Left lung (tissue), 10 donors: ENCODE results near the gene URM1. TPM values are rescaled to one million over a fixed set of nuclear protein-coding genes. Genes with fewer than 3 reads are reported as not detected.

Source experiments
- ATAC-seq: fragments of 200-7000 bp; cut with Tn5 transposase; one replicate; pipeline ENCODE4 v1.9.1; 2020; ENCODE audit warnings: moderate library complexity
- DNase-seq, 4 donors: peaks; one replicate each; pipeline ENCODE4 v3.0.0-alpha.2; 2013 to 2020
- H3K27ac ChIP-seq, 2 donors: fragments of 200-600 bp; sonication (generic) in 1 of 2; one replicate each; pipeline versions ENCODE4 v1.5.0 to v1.8.0; 2020 to 2021
- H3K27me3 ChIP-seq, 2 donors: fragments of 200-600 bp; sonication (generic) in 1 of 2; one replicate each; pipeline versions ENCODE4 v1.5.0 to v1.8.0; 2020 to 2021
- H3K36me3 ChIP-seq, 2 donors: fragments of 200-600 bp; sonication (generic) in 1 of 2; one replicate each; pipeline versions ENCODE4 v1.5.0 to v1.8.0; 2020 to 2021
- H3K4me1 ChIP-seq, 2 donors: fragments of 200-600 bp; one replicate each; pipeline ENCODE4 v1.8.0; 2021
- H3K4me3 ChIP-seq, 2 donors: fragments of 200-600 bp; sonication (generic) in 1 of 2; one replicate each; pipeline versions ENCODE4 v1.5.0 to v1.8.0; 2020 to 2021; ENCODE audit warnings: mild to moderate bottlenecking in 1 of 2
- H3K9me3 ChIP-seq, 2 donors: fragments of 200-600 bp; sonication (generic) in 1 of 2; one replicate each; pipeline versions ENCODE4 v1.5.0 to v1.8.0; 2020 to 2021
- CTCF ChIP-seq, 2 donors: fragments of 200-600 bp; sonication (generic) in 1 of 2; IDR thresholded peaks; one replicate each; pipeline versions ENCODE4 v1.5.0 to v1.8.0; 2021; ENCODE audit warnings: antibody characterized with exemption in 2 of 2
- intact Hi-C, 2 donors: fragments of 100-400 bp; cut with DNase I; formaldehyde crosslinking; loops; one replicate each; pipeline versions ENCODE4 v1.11.2 to v1.14.2; 2022
- polyA plus RNA-seq, 6 donors: library from polyadenylated mRNA; unstranded; fragments of 120-200 nt; gene quantifications; one replicate each; pipeline ENCODE4 v1.2.1, GENCODE V29; 2013; ENCODE audit not compliant: insufficient read length in 6 of 6
- total RNA-seq, 2 donors: library from RNA; stranded (reverse); fragmentation: NEBNext Ultra II Directional; extraction: Animal tissue kit (Norgen Biotek cat#: 25700); gene quantifications; one replicate each; pipeline ENCODE4 v1.2.1, GENCODE V29; 2021
- donor health status: DM: no; HTN: yes; CAD: no.
- donor health status: DM: no; HTN: no; CAD: no.

URM1 gene
- total and polyA plus RNA-seq, 8 donors: 55.1 to 66.8 (median 59.7) TPM

GRCh38 chr9:128424268-128424780 lies 53.1 kb downstream of the URM1 start:
- no peak overlapping the region for H3K4me3 ChIP-seq
- peaks cover 0 to 28% of the 10 kb centered on the region in 2 donors for H3K27me3 ChIP-seq
- intact Hi-C loops: no loop called here
- H3K36me3 ChIP-seq: no peaks in the 10 kb centered on the region
- H3K9me3 ChIP-seq: no peaks in the 10 kb centered on the region
- ATAC-seq (no peak), DNase-seq (no peak)
- no peak for TF ChIP-seq CTCF (IDR thresholded peaks at IDR 0.05)
- H3K4me1 ChIP-seq: peaks cover 9 to 19% of the 10 kb centered on the region in 2 donors
- no peak overlapping the region for H3K27ac ChIP-seq

DNA sequence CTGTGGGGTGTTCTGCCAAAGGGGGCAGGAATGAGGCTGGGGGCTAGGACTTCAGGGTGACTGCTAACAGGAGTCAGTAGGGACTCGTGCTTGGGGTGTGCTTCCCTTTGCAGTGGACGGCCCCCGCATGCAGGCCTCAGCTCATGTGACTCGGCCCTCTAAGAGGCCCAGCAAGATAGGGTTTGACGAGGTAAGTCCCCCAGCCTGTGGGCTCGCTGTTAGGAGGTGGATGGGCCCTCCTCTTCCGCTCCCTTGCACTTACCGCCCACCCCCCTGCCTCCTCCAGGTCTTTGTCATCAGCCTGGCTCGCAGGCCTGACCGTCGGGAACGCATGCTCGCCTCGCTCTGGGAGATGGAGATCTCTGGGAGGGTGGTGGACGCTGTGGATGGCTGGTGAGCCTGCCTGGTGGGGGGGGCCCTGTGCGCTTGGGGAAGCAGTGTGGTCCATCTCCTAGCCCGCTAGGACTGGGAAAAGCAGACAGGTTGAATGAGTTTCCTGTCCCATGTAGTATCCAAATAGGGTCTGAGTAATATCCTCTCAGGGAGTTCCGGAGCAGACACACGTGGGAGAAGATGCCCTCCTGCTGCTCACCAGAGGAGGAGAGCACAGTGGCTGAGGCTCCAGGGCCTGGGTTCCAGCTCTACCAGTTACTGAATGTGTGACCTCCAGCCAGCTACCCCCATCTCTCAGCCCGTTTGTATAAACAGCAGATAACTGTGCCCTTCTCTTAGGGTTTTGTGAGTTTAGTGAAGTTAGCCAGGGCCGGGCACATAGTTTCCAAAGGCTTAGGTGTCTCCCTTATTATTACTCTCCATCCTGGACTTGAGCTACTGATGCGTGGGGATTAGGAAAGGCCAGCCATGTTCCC lies 57.7 kb downstream of the URM1 start:
- TF ChIP-seq CTCF (IDR thresholded peaks at IDR 0.05): no peak
- H3K4me3 ChIP-seq: no peak overlapping the region
- no peak for ATAC-seq
- H3K36me3 ChIP-seq: no peaks in the 10 kb centered on the region
- H3K9me3 ChIP-seq: no peaks in the 10 kb centered on the region
- H3K27ac ChIP-seq: no peak overlapping the region
- no peaks in the 10 kb centered on the region for H3K4me1 ChIP-seq
- no peak for DNase-seq
- intact Hi-C loops: no loop called here
- H3K27me3 ChIP-seq: no peaks in the 10 kb centered on the region

DNA sequence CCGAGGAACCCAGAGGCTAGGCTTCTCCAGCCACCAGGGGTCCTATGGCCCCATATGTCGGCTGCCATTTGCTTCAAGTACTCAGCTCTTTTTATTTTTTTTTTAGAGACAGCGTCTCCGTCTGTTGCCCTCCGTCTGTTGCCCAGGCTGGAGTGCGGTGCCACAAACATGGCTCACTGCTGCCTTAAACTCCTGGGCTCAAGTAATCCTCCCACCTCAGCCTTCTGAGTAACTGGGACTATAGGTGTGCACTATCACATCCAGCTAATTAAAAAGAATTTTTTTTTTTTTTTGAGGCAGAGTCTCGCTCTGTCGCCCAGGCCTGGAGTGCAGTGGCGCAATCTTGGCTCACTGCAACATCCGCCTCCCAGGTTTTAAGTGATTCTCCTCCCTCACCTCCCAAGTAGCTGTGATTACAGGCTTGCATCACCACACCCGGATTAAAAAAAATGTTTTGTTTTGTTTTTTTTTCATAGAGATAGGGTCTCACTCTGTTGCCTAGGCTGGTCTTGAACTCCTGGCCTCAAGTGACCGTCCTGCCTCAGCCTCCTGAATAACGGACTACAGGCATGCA lies 58.4 kb downstream of the URM1 start:
- intact Hi-C loops: no loop called here
- no peak for ATAC-seq

DNA sequence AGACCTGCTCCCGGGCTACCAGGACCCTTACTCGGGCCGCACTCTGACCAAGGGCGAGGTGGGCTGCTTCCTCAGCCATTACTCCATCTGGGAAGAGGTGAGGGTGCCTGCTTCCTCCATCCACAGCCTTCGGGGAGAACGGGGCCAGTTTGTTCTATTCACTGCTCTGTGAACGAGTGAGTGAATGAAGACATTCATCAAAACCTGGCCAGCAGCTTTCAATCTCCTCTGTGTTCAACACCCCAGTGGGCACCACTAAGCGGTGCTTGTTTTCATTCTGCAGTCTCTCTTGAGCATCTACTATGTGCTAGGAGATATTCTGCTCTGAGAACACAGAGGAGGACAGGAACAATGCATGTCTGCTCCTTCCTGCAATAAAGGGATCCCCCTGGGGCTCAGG lies 60.0 kb downstream of the URM1 start:
- intact Hi-C loops: no loop called here
- Histone ChIP-seq H3K27ac (no peak overlapping the region), H3K27me3 (no peaks in the 10 kb centered on the region), H3K9me3 (no peaks in the 10 kb centered on the region), H3K4me3 (no peak overlapping the region), H3K4me1 (no peaks in the 10 kb centered on the region), H3K36me3 (no peaks in the 10 kb centered on the region)
- TF ChIP-seq CTCF (IDR thresholded peaks at IDR 0.05): no peak
- no peak for DNase-seq
- ATAC-seq: no peak

More for the DNA sequence above, 58.4 kb downstream of the URM1 start:
- no peak for DNase-seq
- Histone ChIP-seq H3K27ac (no peak overlapping the region), H3K4me3 (no peak overlapping the region), H3K9me3 (no peaks in the 10 kb centered on the region), H3K27me3 (no peaks in the 10 kb centered on the region), H3K36me3 (no peaks in the 10 kb centered on the region), H3K4me1 (no peaks in the 10 kb centered on the region)
- no peak for TF ChIP-seq CTCF (IDR thresholded peaks at IDR 0.05)

DNA sequence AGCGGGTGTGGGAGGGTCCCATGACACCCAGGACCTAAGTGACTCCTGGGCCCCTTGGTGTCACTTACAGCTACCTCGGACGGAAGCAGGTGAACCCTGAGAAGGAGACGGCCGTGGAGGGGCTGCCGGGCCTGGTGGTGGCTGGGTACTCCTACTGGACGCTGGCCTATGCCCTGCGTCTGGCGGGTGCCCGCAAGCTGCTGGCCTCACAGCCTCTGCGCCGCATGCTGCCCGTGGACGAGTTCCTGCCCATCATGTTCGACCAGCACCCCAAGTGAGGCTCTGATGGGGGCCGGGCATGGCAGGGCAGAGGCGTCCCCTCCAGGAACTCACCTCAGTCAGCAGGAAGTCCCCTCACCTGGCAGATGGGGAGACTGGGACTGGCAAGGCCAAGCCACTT lies 63.2 kb downstream of the URM1 start:
- Histone ChIP-seq H3K4me3 (no peak overlapping the region), H3K27me3 (no peaks in the 10 kb centered on the region), H3K9me3 (no peaks in the 10 kb centered on the region), H3K36me3 (no peaks in the 10 kb centered on the region), H3K4me1 (peaks cover 0 to 7% of the 10 kb centered on the region in 2 donors), H3K27ac (no peak overlapping the region)
- no peak for TF ChIP-seq CTCF (IDR thresholded peaks at IDR 0.05)
- intact Hi-C loops: no loop called here
- no peak for ATAC-seq
- no peak for DNase-seq
